Fibroblast of skin of right quadriceps (primary cell): ENCODE data around the gene ATP13A4.

Source experiments
- DNase-seq: peaks from one replicate; pipeline ENCODE4 v3.0.0-alpha.2; 2013

Gene ATP13A4

GRCh38 chr3:193387596-193387995 is 167.1 kb downstream of the ATP13A4 start:
- no peak for DNase-seq

- no peak for DNase-seq
Observed at GRCh38 chr3:193378706-193379105, 176.0 kb downstream of the ATP13A4 start, which contains the start of gene ATP13A5. Gene ATP13A5, minus strand, starts transcription at chr3:193378753. Its CDS starts 28 bp downstream, at chr3:193378725.

GRCh38 chr3:193377591-193377990 is 177.1 kb downstream of the ATP13A4 start:
- DNase-seq, result no peak

- no peak for DNase-seq
Observed at GRCh38 chr3:193375614-193376013, 179.1 kb downstream of the ATP13A4 start.

- DNase-seq, result no peak
Observed at GRCh38 chr3:193372783-193373182, 181.9 kb downstream of the ATP13A4 start.

- DNase-seq, result no peak
Observed at GRCh38 chr3:193367868-193368267, 186.8 kb downstream of the ATP13A4 start.

GRCh38 chr3:193357291-193357690 is 197.4 kb downstream of the ATP13A4 start:
- no peak for DNase-seq

- no peak for DNase-seq
Observed at GRCh38 chr3:193354423-193354822, 200.3 kb downstream of the ATP13A4 start.
